ENCODE results near the gene BCAP29. TPM values are rescaled to one million over a fixed set of nuclear protein-coding genes. Genes with fewer than 3 reads are reported as not detected.

The BCAP29 gene
- total and polyA plus RNA-seq, 2 of the 8 experiments (the other 6 are each of a cell fraction or from before 2014, with no cell fraction given), result 6.8 to 18.1 TPM

GRCh38 chr7:107597953-107598352 is 17.9 kb downstream of the BCAP29 start:
- no peak overlapping the region for H3K56ac ChIP-seq (replicated peaks; ENCODE audit: insufficient read length, low read depth, low read length)
- DNase-seq (ENCODE audit: low read depth in 1 of 2, low spot score in 2 of 2), result no peak
- CTCF ChIA-PET (ENCODE audit: partially characterized antibody), result interaction anchor here (0.9 to 1.2 kb wide), 2 partner anchors 15 to 281 kb away, joined by 3 read pairs; no protein-coding TSS in a partner anchor
- TF ChIP-seq CREB1 (IDR thresholded peaks at IDR 0.05) (no peak), CEBPB (IDR thresholded peaks at IDR 0.05; ENCODE audit: low read depth, low read length) (no peak), POU5F1 (IDR thresholded peaks at IDR 0.05; ENCODE audit: low read depth, low read length) (no peak), USF2 (IDR thresholded peaks at IDR 0.05; ENCODE audit: low read length) (no peak), RNF2 (IDR thresholded peaks at IDR 0.05; ENCODE audit: borderline replicate concordance, low read depth, low read length, missing control alignments, poor library complexity, severe bottlenecking) (no peak), SIRT6 (IDR thresholded peaks at IDR 0.05; ENCODE audit: low read length) (no peak), RXRA (IDR thresholded peaks at IDR 0.05; ENCODE audit: insufficient read depth, low read depth, low read length) (no peak), SRF (IDR thresholded peaks at IDR 0.05; ENCODE audit: low read depth, low read length) (no peak), GTF2F1 (IDR thresholded peaks at IDR 0.05; ENCODE audit: borderline replicate concordance, low read depth, low read length) (no peak), SP4 (IDR thresholded peaks at IDR 0.05; ENCODE audit: low read length) (no peak), CHD2 (IDR thresholded peaks at IDR 0.05; ENCODE audit: low read length) (no peak), YY1 (IDR thresholded peaks at IDR 0.05; ENCODE audit: low read depth, low read length) (no peak), CHD1 (IDR thresholded peaks at IDR 0.05; ENCODE audit: low read depth, low read length) (no peak), SIX5 (IDR thresholded peaks at IDR 0.05; ENCODE audit: low read depth, low read length) (no peak), RFX5 (IDR thresholded peaks at IDR 0.05; ENCODE audit: borderline replicate concordance, low read depth, low read length) (no peak)

More at GRCh38 chr7:107597953-107598352, 17.9 kb downstream of the BCAP29 start:
- H4K91ac ChIP-seq (replicated peaks; ENCODE audit: insufficient read length, low read length), result no peak overlapping the region
- no peak overlapping the region for H4K5ac ChIP-seq (ENCODE audit: insufficient read length, low read depth, low read length)
- no peak overlapping the region for H3K18ac ChIP-seq (ENCODE audit: extremely low read depth, low read length)
- H2AK5ac ChIP-seq (ENCODE audit: low read depth, low read length), result no peak overlapping the region
- no peak overlapping the region for H3K27ac ChIP-seq (ENCODE audit: low read depth, low read length)
- no peaks in the 10 kb centered on the region for H3K79me1 ChIP-seq (ENCODE audit: low read depth, low read length)
- H4K20me1 ChIP-seq (replicated peaks in 1 of 2; ENCODE audit: control insufficient read depth in 1 of 2, insufficient read depth in 2 of 2, low read length in 2 of 2), result no peaks in the 10 kb centered on the region
- H3K14ac ChIP-seq (ENCODE audit: insufficient read length), result no peak overlapping the region
- no peak overlapping the region for H2BK12ac ChIP-seq (ENCODE audit: low read depth, low read length)
- no peaks in the 10 kb centered on the region for H3K9me3 ChIP-seq (ENCODE audit: insufficient read depth in 2 of 2, low read depth in 1 of 2, low read length in 1 of 2)
- no peaks in the 10 kb centered on the region for H3K79me2 ChIP-seq (ENCODE audit: control insufficient read depth in 1 of 2, insufficient read depth in 2 of 2, low read length in 2 of 2)
- 91% methylated on average over 4 of the region's 4 CpGs; no CpG with 5 or more reads in 1 of the 2 experiments for WGBS, 2 experiments (ENCODE audit: extremely low coverage in 1 of 2, insufficient coverage in 1 of 2, insufficient read length in 1 of 2, insufficient replicate concordance in 2 of 2, low coverage in 1 of 2, low lambda C conversion rate in 2 of 2, missing lambda C conversion rate in 1 of 2)
- no peak overlapping the region for H2BK15ac ChIP-seq (ENCODE audit: low read length)
- H2BK5ac ChIP-seq (ENCODE audit: low read depth, low read length), result no peak overlapping the region
- H3K9ac ChIP-seq (replicated peaks in 1 of 4; ENCODE audit: extremely low read depth in 1 of 4, low read depth in 3 of 4, low read length in 3 of 4), result no peak overlapping the region
- H2BK20ac ChIP-seq (ENCODE audit: low read length), result no peak overlapping the region
- H3K36me3 ChIP-seq (ENCODE audit: control insufficient read depth in 2 of 4, insufficient read depth in 4 of 4, low read length in 3 of 4), result peaks cover 0 to 4% (median 0%) of the 10 kb centered on the region in 4 experiments; a peak in 2 of 8 replicates
- no peak overlapping the region for H3K4me2 ChIP-seq (ENCODE audit: insufficient read depth in 1 of 2, low read depth in 2 of 2, low read length in 2 of 2)
- FAIRE-seq, result no peak
- H3K27me3 ChIP-seq (replicated peaks in 1 of 4; ENCODE audit: control insufficient read depth in 3 of 4, extremely low read depth in 1 of 4, insufficient read depth in 3 of 4, low read length in 3 of 4), result no peaks in the 10 kb centered on the region
- no peaks in the 10 kb centered on the region for H3K23me2 ChIP-seq (ENCODE audit: low read depth, low read length)
- no peak overlapping the region for H3K23ac ChIP-seq (ENCODE audit: insufficient read length)
- no peak overlapping the region for H2AFZ ChIP-seq (ENCODE audit: low read length)
- no peak overlapping the region for H2BK120ac ChIP-seq (replicated peaks; ENCODE audit: low read depth, low read length)
- no peak overlapping the region for H3K4me3 ChIP-seq (ENCODE audit: extremely low read depth in 1 of 4, insufficient read depth in 2 of 4, low read depth in 3 of 4, low read length in 4 of 4)
- H3K4ac ChIP-seq (replicated peaks; ENCODE audit: insufficient read length, low read depth, low read length), result no peak overlapping the region
- peaks cover 0 to 2% (median 0%) of the 10 kb centered on the region in 4 experiments; a peak in 1 of 7 replicates for H3K4me1 ChIP-seq (replicated peaks in 1 of 4; ENCODE audit: control insufficient read depth in 3 of 4, insufficient read depth in 4 of 4, low read length in 3 of 4)
- POLR2A ChIA-PET (ENCODE audit: partially characterized antibody), result no interaction called here
- H4K8ac ChIP-seq (ENCODE audit: extremely low read depth, insufficient read depth, low read length), result no peak overlapping the region

Measured in H1 (cell line).